BE2C (cell line): ENCODE results near the gene TFB2M.
A peak's percentile ranks its signal among the peaks of the same experiment; 100 is the strongest.
"Not testable (repeated sequence)": the region's sequence is repeated elsewhere in the genome, so short reads cannot be mapped to it uniquely, and the experiment has no call there.

Experiments used
- DNase-seq: peaks from one replicate; pipeline ENCODE4 v3.0.0-alpha.2; 2020
- H3K27me3 ChIP-seq: fragments of 250-450 bp; sonication (Bioruptor Pico); 2 replicates; pipeline ENCODE4 v1.5.1; 2020; ENCODE audit warnings: mild to moderate bottlenecking
- H3K36me3 ChIP-seq: fragments of 250-450 bp; sonication (Bioruptor Pico); 2 replicates; pipeline ENCODE4 v1.5.1; 2020; ENCODE audit warnings: mild to moderate bottlenecking
- H3K4me1 ChIP-seq: fragments of 250-450 bp; sonication (Bioruptor Pico); 2 replicates; pipeline ENCODE4 v1.5.1; 2020
- H3K4me3 ChIP-seq: 2 replicates; pipeline ENCODE4 v1.5.1; 2011; ENCODE audit warnings: low read depth, low read length
- H3K9me3 ChIP-seq: fragments of 250-450 bp; sonication (Bioruptor Pico); 2 replicates; pipeline ENCODE4 v1.5.1; 2020
- TF ChIP-seq, protein P1 (sequence below): IDR thresholded peaks from 2 replicates; pipeline ENCODE4 v1.5.1; 2012; ENCODE audit warnings: mild to moderate bottlenecking, low read depth, low read length

Gene TFB2M

DNA sequence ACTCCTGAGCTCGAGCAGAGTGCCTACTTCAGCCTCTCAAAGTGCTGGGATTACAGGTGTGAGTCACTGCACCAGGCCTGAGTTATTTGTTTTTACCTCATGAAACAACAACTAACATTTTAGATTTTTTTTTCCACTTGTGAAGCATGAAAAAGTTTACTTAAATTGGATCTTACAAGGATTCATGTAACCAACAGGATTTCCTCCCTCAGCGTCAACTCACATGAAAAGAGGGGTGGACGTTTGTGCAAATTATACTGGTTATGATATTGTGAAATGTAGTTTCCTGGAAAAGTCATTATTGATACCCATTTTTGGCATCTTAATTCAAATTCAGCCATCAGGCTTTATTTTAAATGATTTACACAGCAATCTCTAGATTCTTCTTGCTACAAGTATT is 6.7 kb upstream of the TFB2M start:
- Histone ChIP-seq H3K27me3 (no peaks in the 10 kb centered on the region), H3K4me3 (no peak overlapping the region), H3K4me1 (no peaks in the 10 kb centered on the region), H3K9me3 (no peaks in the 10 kb centered on the region), H3K36me3 (no peaks in the 10 kb centered on the region; the same call in 1 of the 2 replicates)
- DNase-seq, result no peak
- TF ChIP-seq, protein P1, sequence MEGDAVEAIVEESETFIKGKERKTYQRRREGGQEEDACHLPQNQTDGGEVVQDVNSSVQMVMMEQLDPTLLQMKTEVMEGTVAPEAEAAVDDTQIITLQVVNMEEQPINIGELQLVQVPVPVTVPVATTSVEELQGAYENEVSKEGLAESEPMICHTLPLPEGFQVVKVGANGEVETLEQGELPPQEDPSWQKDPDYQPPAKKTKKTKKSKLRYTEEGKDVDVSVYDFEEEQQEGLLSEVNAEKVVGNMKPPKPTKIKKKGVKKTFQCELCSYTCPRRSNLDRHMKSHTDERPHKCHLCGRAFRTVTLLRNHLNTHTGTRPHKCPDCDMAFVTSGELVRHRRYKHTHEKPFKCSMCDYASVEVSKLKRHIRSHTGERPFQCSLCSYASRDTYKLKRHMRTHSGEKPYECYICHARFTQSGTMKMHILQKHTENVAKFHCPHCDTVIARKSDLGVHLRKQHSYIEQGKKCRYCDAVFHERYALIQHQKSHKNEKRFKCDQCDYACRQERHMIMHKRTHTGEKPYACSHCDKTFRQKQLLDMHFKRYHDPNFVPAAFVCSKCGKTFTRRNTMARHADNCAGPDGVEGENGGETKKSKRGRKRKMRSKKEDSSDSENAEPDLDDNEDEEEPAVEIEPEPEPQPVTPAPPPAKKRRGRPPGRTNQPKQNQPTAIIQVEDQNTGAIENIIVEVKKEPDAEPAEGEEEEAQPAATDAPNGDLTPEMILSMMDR, result no peak

DNA sequence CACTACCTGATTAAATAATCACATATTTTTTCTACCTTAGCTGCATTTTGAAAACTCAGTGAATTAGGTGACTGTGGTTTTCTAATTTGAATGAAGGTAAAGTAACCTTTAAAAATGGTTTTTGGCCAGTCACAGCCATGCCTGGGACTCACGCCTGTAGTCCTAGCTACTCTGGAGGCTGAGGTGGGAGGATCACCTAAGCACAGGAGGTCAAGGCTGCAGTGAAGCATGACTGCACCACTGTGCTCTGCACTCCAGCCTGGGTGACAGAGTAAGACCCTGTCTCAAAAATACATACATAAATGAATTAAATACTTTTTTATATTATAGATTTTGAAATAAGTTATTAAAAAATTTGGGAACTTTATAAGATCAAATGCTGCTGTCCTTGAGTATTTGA is 5.9 kb upstream of the TFB2M start:
- Histone ChIP-seq H3K4me1 (no peaks in the 10 kb centered on the region), H3K36me3 (no peaks in the 10 kb centered on the region; the same call in 1 of the 2 replicates), H3K4me3 (no peak overlapping the region), H3K9me3 (no peaks in the 10 kb centered on the region), H3K27me3 (no peaks in the 10 kb centered on the region)
- no peak for DNase-seq
- TF ChIP-seq, protein P1, result no peak

DNA sequence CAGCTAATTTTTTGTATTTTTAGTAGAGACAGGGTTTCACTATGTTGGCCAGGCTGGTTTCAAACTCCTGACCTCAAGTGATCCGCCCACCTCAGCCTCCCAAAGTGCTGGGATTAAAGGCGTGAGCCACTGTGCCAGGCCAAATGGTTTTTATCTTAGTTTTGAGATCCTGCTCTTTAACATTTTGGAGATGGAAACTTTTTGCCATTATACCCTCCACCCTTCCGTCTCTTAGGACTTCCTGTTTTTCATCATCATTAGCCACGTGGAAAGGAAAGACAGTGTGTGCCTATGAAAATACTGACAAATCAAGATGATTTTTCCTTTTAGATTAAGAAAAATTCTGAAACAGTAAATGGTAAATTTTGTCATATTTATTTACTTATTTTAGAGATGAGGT is 5.2 kb upstream of the TFB2M start:
- H3K4me1 ChIP-seq, DNase-seq, H3K9me3 ChIP-seq, H3K4me3 ChIP-seq, H3K36me3 ChIP-seq, H3K27me3 ChIP-seq: not testable (repeated sequence)

DNA sequence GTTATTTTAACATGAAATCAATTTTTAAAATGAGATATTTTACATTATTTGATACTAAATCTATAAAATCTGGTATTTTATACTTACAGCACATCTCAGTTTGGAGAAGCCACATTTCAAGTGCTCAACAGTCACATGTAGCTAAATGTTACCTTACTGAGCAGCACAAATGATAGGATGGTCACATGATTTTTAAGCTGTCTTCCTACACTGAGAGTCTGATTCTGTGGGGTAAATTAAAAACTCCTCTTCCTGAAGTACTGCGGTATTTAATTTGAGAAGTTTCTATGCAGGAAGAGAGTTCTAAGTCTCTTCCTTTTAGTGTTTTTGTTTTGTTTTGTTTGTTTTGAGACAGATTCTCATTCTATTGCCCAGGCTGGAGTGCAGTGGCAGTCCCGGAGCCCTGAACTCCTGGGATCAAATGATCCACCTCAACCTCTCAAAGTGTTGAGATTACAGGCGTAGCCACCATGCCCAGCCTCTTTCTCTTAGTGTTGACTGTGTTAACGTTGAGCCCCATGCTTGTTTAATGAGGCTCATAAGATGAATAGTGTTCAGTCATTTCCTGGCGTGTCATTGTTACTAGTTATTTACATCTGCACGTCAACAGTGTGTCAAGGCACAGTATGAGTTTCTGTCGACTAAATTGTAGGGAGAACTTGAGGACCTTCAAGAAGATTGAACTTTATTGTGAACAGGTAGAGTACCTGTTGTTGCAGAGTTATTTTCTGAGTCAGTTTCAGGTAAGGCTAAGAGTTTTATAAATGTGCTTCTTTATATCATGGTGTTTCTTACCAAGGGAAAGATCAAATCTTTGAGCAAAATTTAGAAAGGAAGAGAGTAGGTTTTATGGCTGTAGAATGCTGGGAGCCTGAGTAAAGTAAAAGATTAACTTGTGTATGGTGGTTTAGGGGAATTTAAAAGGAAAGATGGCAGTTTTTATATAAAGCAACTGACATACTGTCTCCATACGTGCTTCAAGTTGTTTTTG is 3.5 kb upstream of the TFB2M start:
- Histone ChIP-seq H3K4me1 (no peaks in the 10 kb centered on the region), H3K27me3 (no peaks in the 10 kb centered on the region), H3K36me3 (no peaks in the 10 kb centered on the region; the same call in 1 of the 2 replicates), H3K9me3 (no peaks in the 10 kb centered on the region), H3K4me3 (no peak overlapping the region)
- DNase-seq, result no peak
- TF ChIP-seq, protein P1, result no peak

DNA sequence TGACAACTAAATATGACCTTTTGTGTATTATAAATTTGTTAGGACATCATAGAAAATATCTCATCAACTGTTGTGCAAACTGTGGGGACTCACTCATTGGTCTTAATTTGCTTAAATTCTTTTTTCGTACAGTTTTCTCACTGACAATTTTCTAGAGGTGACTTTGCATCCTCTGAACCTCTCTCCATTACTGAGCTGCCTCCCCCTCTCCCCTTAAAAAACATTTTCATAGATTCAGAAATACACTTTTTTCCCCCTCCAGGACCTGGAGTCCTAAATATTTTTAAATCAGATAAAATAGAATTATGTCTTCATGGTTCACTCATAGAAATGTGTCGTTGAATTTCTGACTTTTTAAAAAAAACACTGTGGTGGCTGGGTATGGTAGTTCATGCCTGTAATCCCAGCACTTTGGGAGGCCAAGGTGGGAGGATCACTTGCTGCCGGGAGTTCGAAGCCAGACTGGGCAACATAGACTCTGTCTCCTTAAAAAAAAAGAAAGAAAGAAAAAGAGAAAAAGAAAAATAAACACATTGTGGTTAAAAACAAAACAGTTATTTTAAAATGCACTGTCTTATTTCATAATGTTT is 1.7 kb upstream of the TFB2M start:
- TF ChIP-seq, protein P1, result no peak
- no peak for DNase-seq
- H3K36me3 ChIP-seq, result peaks cover 9% of the 10 kb centered on the region
- no peaks in the 10 kb centered on the region for H3K27me3 ChIP-seq
- H3K4me3 ChIP-seq, result peak overlapping the region; percentile 97
- no peaks in the 10 kb centered on the region for H3K9me3 ChIP-seq
- H3K4me1 ChIP-seq, result no peaks in the 10 kb centered on the region

DNA sequence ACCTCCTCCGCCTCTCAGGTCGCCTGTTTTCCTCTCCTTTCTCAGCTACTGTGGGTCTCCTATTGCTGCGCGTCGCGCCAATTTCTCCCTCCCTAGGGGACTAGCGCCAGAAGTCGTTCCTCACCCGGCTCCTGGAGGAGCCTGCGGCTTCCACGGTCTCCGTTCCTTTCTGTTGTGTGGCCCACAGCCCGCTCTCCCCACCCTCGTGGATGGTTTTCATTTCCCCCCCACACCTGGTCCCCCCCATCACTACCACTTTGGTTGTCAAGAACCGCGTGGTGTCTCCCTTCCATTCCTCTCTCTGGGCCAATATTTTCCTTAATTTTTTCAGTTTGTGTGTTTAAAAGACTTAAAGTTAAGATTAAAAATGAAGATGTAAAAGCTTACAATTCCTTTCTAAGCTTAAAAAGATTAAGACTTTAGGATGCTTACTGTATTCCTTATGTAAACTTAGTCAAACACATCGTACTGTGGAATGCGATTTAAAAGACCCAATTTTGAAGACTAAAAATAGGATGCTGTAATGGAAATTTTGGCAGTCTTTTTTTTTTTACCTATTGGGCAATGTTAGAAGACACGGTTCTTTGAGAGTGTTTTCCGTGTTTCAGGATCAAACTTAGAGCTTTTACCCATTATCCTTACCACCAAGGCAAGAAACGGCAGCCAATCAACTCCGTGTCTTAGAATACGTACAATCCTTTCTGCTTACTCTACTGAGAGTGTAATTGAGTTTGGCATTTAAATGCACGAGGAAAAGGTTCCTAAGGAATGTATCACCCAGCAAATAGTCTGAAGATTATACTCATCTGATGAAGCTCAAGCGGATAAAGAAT is 968 bp upstream of the TFB2M start:
- Histone ChIP-seq H3K27me3 (no peaks in the 10 kb centered on the region), H3K4me3 (peak overlapping the region; percentile 97), H3K36me3 (peaks cover 15% of the 10 kb centered on the region), H3K4me1 (no peaks in the 10 kb centered on the region), H3K9me3 (no peaks in the 10 kb centered on the region)
- TF ChIP-seq, protein P1, result no peak
- no peak for DNase-seq
